ENCODE data around the gene EIF6. TPM values are rescaled to one million over a fixed set of nuclear protein-coding genes. Genes with fewer than 3 reads are reported as not detected.

The EIF6 gene
- total RNA-seq, 2 experiments from 2014 or later = 24.9 to 25.8 TPM

GRCh38 chr20:35327074-35327976, 42.8 kb upstream of the EIF6 start:
- no peak for TF ChIP-seq CTCF (IDR thresholded peaks at IDR 0.05)
- no peaks in the 10 kb centered on the region for H3K9me3 ChIP-seq (ENCODE audit: control insufficient read depth in 1 of 2, insufficient read depth in 1 of 2, low read length in 2 of 2)
- Mint-ChIP-seq H3K36me3 (ENCODE audit: low read depth) (peaks cover 7% of the 10 kb centered on the region), H3K4me3 (no peak overlapping the region), H3K4me1 (ENCODE audit: low read depth) (no peaks in the 10 kb centered on the region), H3K27me3 (no peaks in the 10 kb centered on the region), H3K27ac (no peak overlapping the region), H3K9me3 (no peaks in the 10 kb centered on the region)
- intact Hi-C loops (cut with DNase I, micrococcal nuclease) = no loop called here
- no peak overlapping the region for H3K27ac ChIP-seq (ENCODE audit: low read depth in 1 of 2, low read length in 2 of 2)
- H3K4me3 ChIP-seq (ENCODE audit: low read length) = no peak overlapping the region
- DNase-seq = no peak
- no peak for ATAC-seq (ENCODE audit: poor library complexity)
- H3K36me3 ChIP-seq (ENCODE audit: insufficient read depth, low read length) = peaks cover 5% of the 10 kb centered on the region
- H3K27me3 ChIP-seq (ENCODE audit: control insufficient read depth in 1 of 2, insufficient read depth in 2 of 2, low read length in 2 of 2) = no peaks in the 10 kb centered on the region
- CTCF ChIA-PET = no interaction called here
- POLR2A ChIA-PET = no interaction called here
- no peaks in the 10 kb centered on the region for H3K4me1 ChIP-seq (ENCODE audit: insufficient read depth, low read length)

DNA sequence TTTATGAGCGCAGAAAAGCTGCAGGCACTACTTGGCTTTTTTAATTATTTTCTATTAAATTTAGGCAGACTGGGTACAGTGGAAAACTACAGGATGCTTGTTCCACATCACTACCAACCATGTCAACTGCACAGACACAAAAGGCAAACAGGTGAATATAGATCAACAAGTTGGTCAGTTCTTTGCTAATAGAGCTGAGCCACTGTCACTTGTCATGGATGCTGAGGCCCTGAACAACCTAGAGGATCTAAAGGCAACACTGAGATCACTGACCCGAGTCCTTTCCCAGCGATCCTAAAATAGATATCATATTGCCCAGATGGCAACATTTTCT, 42.1 kb upstream of the EIF6 start:
- no peaks in the 10 kb centered on the region for H3K9me3 Mint-ChIP-seq
- no peak overlapping the region for H3K27ac Mint-ChIP-seq
- H3K4me3 Mint-ChIP-seq = no peak overlapping the region
- ATAC-seq (ENCODE audit: poor library complexity) (no peak), DNase-seq (no peak)
- peaks cover 7% of the 10 kb centered on the region for H3K36me3 Mint-ChIP-seq (ENCODE audit: low read depth)
- ChIA-PET CTCF (no interaction called here), POLR2A (no interaction called here)
- H3K27ac ChIP-seq (ENCODE audit: low read depth in 1 of 2, low read length in 2 of 2) = no peak overlapping the region
- H3K4me3 ChIP-seq (ENCODE audit: low read length) = no peak overlapping the region
- no peaks in the 10 kb centered on the region for H3K4me1 Mint-ChIP-seq (ENCODE audit: low read depth)
- TF ChIP-seq CTCF (IDR thresholded peaks at IDR 0.05) = no peak
- no peaks in the 10 kb centered on the region for H3K27me3 Mint-ChIP-seq
- intact Hi-C loops (cut with DNase I, micrococcal nuclease) = no loop called here
- H3K27me3 ChIP-seq (ENCODE audit: control insufficient read depth in 1 of 2, insufficient read depth in 2 of 2, low read length in 2 of 2) = no peaks in the 10 kb centered on the region
- no peaks in the 10 kb centered on the region for H3K4me1 ChIP-seq (ENCODE audit: insufficient read depth, low read length)
- no peaks in the 10 kb centered on the region for H3K9me3 ChIP-seq (ENCODE audit: control insufficient read depth in 1 of 2, insufficient read depth in 1 of 2, low read length in 2 of 2)
- H3K36me3 ChIP-seq (ENCODE audit: insufficient read depth, low read length) = peaks cover 5% of the 10 kb centered on the region

DNA sequence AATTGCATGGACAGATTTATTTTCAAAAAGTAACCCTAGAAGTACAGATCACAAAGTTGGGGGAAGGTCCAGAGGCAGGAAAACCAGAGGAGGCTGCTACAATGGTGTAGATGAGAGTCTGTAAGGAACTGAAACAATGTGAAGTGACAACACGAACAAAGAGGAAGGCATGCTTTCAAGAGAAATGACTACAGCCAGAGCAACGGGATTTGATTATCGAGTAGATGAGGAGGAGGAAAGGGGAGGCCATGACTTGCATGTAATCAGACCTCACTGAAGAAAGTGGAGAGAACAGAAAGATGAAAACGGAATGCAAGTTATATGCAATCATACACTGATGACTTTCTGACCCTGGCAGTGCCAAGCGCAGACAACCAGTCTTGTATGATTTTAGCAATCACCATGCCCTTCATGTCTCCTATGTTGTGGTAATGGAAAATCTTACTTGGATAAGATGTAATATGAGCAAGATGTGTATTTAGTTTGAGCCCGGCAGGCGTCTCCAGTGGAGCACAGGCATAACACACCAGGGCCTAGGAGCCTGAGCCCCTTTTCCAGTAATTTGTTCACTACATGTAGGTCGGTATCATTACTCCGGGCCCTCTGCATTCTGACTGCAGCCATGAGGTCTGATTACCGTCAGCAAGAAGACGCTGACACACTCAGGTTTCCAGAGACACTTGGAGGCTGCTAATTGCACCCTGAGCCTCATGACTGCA, 41.6 kb upstream of the EIF6 start:
- Histone ChIP-seq H3K27ac (ENCODE audit: low read depth in 1 of 2, low read length in 2 of 2) (no peak overlapping the region), H3K9me3 (ENCODE audit: control insufficient read depth in 1 of 2, insufficient read depth in 1 of 2, low read length in 2 of 2) (no peaks in the 10 kb centered on the region), H3K4me1 (ENCODE audit: insufficient read depth, low read length) (no peaks in the 10 kb centered on the region), H3K27me3 (ENCODE audit: control insufficient read depth in 1 of 2, insufficient read depth in 2 of 2, low read length in 2 of 2) (no peaks in the 10 kb centered on the region), H3K4me3 (ENCODE audit: low read length) (no peak overlapping the region), H3K36me3 (ENCODE audit: insufficient read depth, low read length) (peaks cover 5% of the 10 kb centered on the region)
- Mint-ChIP-seq H3K4me3 (no peak overlapping the region), H3K9me3 (no peaks in the 10 kb centered on the region), H3K27ac (no peak overlapping the region), H3K36me3 (ENCODE audit: low read depth) (peaks cover 7% of the 10 kb centered on the region), H3K4me1 (ENCODE audit: low read depth) (no peaks in the 10 kb centered on the region), H3K27me3 (no peaks in the 10 kb centered on the region)
- CTCF ChIA-PET = interaction anchor here (0.6 kb wide), 1 partner anchor 16 kb away, joined by 3 read pairs; no protein-coding TSS in a partner anchor
- DNase-seq (no peak), ATAC-seq (ENCODE audit: poor library complexity) (no peak)
- intact Hi-C loops (cut with DNase I, micrococcal nuclease) = no loop called here
- POLR2A ChIA-PET = no interaction called here
- TF ChIP-seq CTCF (IDR thresholded peaks at IDR 0.05) = no peak
